ENCODE data around the gene NCAPD3. TPM values are rescaled to one million over a fixed set of nuclear protein-coding genes. Genes with fewer than 3 reads are reported as not detected.

The NCAPD3 gene
- total and polyA plus RNA-seq, 2 donors from 2014 or later: 3.7 to 21.3 TPM

DNA sequence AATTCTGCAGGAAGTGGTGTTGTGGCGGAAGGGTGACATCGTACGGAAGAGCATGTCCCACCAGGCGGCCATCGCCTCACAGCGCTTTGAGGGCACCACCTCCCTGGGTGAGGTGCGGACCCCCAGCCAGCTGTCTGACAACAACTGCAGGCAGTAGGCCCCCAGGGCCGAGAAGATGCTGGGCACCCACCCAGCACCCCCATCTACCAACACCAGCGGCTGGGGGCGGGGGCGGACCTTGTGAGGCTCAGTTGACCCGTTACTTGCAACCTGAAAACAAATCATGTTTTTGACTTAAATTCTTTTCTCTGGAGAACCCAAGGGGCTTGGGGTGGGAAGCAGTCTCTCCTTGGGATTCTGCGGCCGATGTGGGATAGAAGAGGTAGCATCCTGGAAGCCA is 21.7 kb upstream of the NCAPD3 start:
- intact Hi-C loops (cut with DNase I): no loop called here
- H3K36me3 ChIP-seq (ENCODE audit: control insufficient read depth in 2 of 3, insufficient read depth in 3 of 3, low read length in 3 of 3): peaks cover 4 to 54% (median 44%) of the 10 kb centered on the region in 3 donors
- TF ChIP-seq, protein P1, sequence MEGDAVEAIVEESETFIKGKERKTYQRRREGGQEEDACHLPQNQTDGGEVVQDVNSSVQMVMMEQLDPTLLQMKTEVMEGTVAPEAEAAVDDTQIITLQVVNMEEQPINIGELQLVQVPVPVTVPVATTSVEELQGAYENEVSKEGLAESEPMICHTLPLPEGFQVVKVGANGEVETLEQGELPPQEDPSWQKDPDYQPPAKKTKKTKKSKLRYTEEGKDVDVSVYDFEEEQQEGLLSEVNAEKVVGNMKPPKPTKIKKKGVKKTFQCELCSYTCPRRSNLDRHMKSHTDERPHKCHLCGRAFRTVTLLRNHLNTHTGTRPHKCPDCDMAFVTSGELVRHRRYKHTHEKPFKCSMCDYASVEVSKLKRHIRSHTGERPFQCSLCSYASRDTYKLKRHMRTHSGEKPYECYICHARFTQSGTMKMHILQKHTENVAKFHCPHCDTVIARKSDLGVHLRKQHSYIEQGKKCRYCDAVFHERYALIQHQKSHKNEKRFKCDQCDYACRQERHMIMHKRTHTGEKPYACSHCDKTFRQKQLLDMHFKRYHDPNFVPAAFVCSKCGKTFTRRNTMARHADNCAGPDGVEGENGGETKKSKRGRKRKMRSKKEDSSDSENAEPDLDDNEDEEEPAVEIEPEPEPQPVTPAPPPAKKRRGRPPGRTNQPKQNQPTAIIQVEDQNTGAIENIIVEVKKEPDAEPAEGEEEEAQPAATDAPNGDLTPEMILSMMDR (IDR thresholded peaks at IDR 0.05; ENCODE audit: borderline replicate concordance, extremely low read depth, insufficient read depth): no peak
- H3K9me3 ChIP-seq (ENCODE audit: control insufficient read depth in 2 of 3, insufficient read depth in 1 of 3, low read length in 3 of 3): no peaks in the 10 kb centered on the region
- no peak overlapping the region for H3K9ac ChIP-seq (ENCODE audit: low read length in 3 of 3)
- no peak for FAIRE-seq
- H3K4me3 ChIP-seq (ENCODE audit: low read length in 3 of 3): no peak overlapping the region
- no peak overlapping the region for H3K27ac ChIP-seq (ENCODE audit: low read depth in 2 of 2, low read length in 2 of 2)
- H3K27me3 ChIP-seq (ENCODE audit: control insufficient read depth, insufficient read depth, low read length): no peaks in the 10 kb centered on the region
- no peak for DNase-seq
- H3K4me1 ChIP-seq (ENCODE audit: control insufficient read depth in 2 of 3, insufficient read depth in 2 of 3, low read depth in 1 of 3, low read length in 3 of 3): no peaks in the 10 kb centered on the region

DNA sequence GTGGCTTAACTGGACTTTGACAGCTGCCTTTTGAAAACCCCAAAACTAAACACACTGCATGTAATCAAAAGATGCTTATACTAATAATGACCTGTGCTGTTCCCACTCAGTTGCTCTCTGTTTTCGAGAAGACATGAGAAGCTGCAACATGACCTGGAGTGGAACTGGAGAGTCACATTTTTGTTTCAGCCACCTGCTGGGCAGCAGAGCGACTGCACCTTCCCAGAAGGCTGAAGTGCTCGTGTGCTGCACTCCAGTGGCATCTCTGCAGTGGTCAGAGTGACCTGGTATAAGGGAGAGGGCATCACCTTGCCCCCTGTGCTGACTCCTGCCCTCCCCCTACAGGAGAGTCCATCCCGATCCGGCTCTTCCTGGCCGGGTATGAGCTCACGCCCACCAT is 20.8 kb upstream of the NCAPD3 start:
- TF ChIP-seq, protein P1 (IDR thresholded peaks at IDR 0.05; ENCODE audit: borderline replicate concordance, extremely low read depth, insufficient read depth): peak; percentile 20
- Histone ChIP-seq H3K9me3 (ENCODE audit: control insufficient read depth in 2 of 3, insufficient read depth in 1 of 3, low read length in 3 of 3) (no peaks in the 10 kb centered on the region), H3K27me3 (ENCODE audit: control insufficient read depth, insufficient read depth, low read length) (no peaks in the 10 kb centered on the region), H3K9ac (ENCODE audit: low read length in 3 of 3) (no peak overlapping the region), H3K4me3 (ENCODE audit: low read length in 3 of 3) (no peak overlapping the region), H3K4me1 (ENCODE audit: control insufficient read depth in 2 of 3, insufficient read depth in 2 of 3, low read depth in 1 of 3, low read length in 3 of 3) (no peaks in the 10 kb centered on the region), H3K36me3 (ENCODE audit: control insufficient read depth in 2 of 3, insufficient read depth in 3 of 3, low read length in 3 of 3) (peaks cover 4 to 54% (median 43%) of the 10 kb centered on the region in 3 donors), H3K27ac (ENCODE audit: low read depth in 2 of 2, low read length in 2 of 2) (no peak overlapping the region)
- DNase-seq (no peak), FAIRE-seq (no peak)
- intact Hi-C loops (cut with DNase I): no loop called here

DNA sequence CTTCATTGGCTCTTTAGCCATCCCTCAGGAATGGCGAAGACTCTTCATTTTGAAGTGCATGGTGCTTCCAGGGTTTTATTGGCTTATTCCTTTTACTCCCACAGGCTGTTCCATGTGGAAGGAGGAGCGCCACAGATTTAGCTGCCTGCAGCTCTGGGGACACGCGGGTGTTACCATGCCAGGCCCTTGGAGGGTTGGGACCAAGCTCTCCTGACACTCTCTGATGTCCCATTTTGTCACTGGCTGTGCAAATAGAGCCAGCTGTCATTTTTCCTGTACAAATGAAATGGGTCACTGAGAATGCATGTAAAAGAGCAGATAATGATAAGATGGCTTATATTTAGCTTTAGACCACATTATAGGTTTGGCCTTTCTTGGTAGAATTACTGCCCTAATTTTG is 20.1 kb upstream of the NCAPD3 start:
- peaks cover 5 to 55% (median 46%) of the 10 kb centered on the region in 3 donors for H3K36me3 ChIP-seq (ENCODE audit: control insufficient read depth in 2 of 3, insufficient read depth in 3 of 3, low read length in 3 of 3)
- intact Hi-C loops (cut with DNase I): no loop called here
- no peaks in the 10 kb centered on the region for H3K9me3 ChIP-seq (ENCODE audit: control insufficient read depth in 2 of 3, insufficient read depth in 1 of 3, low read length in 3 of 3)
- DNase-seq (no peak), FAIRE-seq (no peak)
- no peak overlapping the region for H3K9ac ChIP-seq (ENCODE audit: low read length in 3 of 3)
- H3K27ac ChIP-seq (ENCODE audit: low read depth in 2 of 2, low read length in 2 of 2): no peak overlapping the region
- H3K27me3 ChIP-seq (ENCODE audit: control insufficient read depth, insufficient read depth, low read length): no peaks in the 10 kb centered on the region
- H3K4me1 ChIP-seq (ENCODE audit: control insufficient read depth in 2 of 3, insufficient read depth in 2 of 3, low read depth in 1 of 3, low read length in 3 of 3): no peaks in the 10 kb centered on the region
- H3K4me3 ChIP-seq (ENCODE audit: low read length in 3 of 3): no peak overlapping the region
- TF ChIP-seq, protein P1 (IDR thresholded peaks at IDR 0.05; ENCODE audit: borderline replicate concordance, extremely low read depth, insufficient read depth): no peak

DNA sequence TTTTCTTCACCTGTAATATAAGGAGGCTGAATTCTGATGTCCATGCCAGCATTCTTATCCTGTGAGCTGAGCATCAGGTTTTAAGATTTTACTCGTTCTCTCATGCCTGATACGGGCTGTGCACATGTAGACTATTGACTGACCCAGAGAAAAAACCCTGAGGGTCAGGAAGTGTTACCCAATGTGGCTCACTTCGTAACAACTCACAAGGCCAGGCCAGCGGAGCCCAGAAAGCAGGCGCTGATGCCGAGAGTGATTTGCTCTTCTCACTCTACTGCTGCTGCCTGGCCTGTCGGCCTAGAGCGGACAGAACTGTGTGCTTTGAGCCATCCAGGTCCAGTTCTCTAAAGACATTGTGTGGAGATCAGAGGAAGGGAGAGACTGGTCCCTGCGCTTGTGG is 18.6 kb upstream of the NCAPD3 start:
- H3K27ac ChIP-seq (ENCODE audit: low read depth in 2 of 2, low read length in 2 of 2): no peak overlapping the region
- H3K36me3 ChIP-seq (ENCODE audit: control insufficient read depth in 2 of 3, insufficient read depth in 3 of 3, low read length in 3 of 3): peaks cover 3 to 50% (median 46%) of the 10 kb centered on the region in 3 donors
- H3K4me3 ChIP-seq (ENCODE audit: low read length in 3 of 3): no peak overlapping the region
- no peak overlapping the region for H3K9ac ChIP-seq (ENCODE audit: low read length in 3 of 3)
- no peaks in the 10 kb centered on the region for H3K27me3 ChIP-seq (ENCODE audit: control insufficient read depth, insufficient read depth, low read length)
- DNase-seq: no peak
- intact Hi-C loops (cut with DNase I): no loop called here
- H3K4me1 ChIP-seq (ENCODE audit: control insufficient read depth in 2 of 3, insufficient read depth in 2 of 3, low read depth in 1 of 3, low read length in 3 of 3): no peaks in the 10 kb centered on the region
- no peaks in the 10 kb centered on the region for H3K9me3 ChIP-seq (ENCODE audit: control insufficient read depth in 2 of 3, insufficient read depth in 1 of 3, low read length in 3 of 3)
- TF ChIP-seq, protein P1 (IDR thresholded peaks at IDR 0.05; ENCODE audit: borderline replicate concordance, extremely low read depth, insufficient read depth): no peak
- FAIRE-seq: no peak
